ENCODE data around the gene HRH1.

- no peak for TF ChIP-seq CTCF (IDR thresholded peaks at IDR 0.05; ENCODE audit: low read length)
- TF ChIP-seq EZH2 (IDR thresholded peaks at IDR 0.05; ENCODE audit: borderline replicate concordance, low read length), result no peak
Measured at GRCh38 chr3:11269007-11269406, 114.7 kb downstream of the HRH1 start.
